HUDEP-2 (cell line): ENCODE measurements around the gene CLEC4F.

Experiments
- DNase-seq, 76 experiments: peaks; one replicate each; lab custom pipeline; 2025; ENCODE audit not compliant: unreplicated experiment in 76 of 76; lab: John Stamatoyannopoulos, UW

Gene CLEC4F

GRCh38 chr2:70790136-70790828 lies 30.1 kb downstream of the CLEC4F start, which contains the start of gene FIGLA:
Gene FIGLA (minus strand): TSS chr2:70790643. CDS start chr2:70790638, 5 bp downstream.
- DNase-seq = no peak

GRCh38 chr2:70789304-70790135 lies 30.9 kb downstream of the CLEC4F start:
- DNase-seq = peak in 60 of 76 experiments; percentile 4 to 67 (median 42)

- DNase-seq = peak in 70 of 76 experiments; percentile 9 to 85 (median 58)
Measured at GRCh38 chr2:70785137-70785911, 35.1 kb downstream of the CLEC4F start.

DNA sequence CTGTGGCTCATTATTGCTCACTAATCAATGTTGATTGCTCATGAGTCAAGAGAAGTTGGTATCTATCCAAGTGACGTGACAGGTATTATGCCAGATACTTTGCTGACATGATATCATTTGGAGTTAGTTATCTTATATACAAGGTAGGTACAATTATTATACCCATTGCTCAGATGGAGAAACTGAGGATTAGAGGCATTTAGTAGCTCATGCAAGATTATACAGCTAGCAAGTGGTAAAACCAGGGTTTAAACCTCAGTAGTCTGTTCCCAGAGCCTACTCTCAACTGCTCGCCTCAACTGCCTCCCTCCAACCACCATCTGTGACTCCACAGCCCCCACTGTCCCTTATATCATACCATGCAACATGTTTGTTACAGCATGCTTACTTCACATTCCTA lies 36.1 kb downstream of the CLEC4F start:
- DNase-seq = no peak

- no peak for DNase-seq
Measured at GRCh38 chr2:70779911-70780545, 40.4 kb downstream of the CLEC4F start.

GRCh38 chr2:70779491-70779890 lies 40.9 kb downstream of the CLEC4F start:
- no peak for DNase-seq

- DNase-seq = no peak
Measured at GRCh38 chr2:70778676-70779075, 41.7 kb downstream of the CLEC4F start.

DNA sequence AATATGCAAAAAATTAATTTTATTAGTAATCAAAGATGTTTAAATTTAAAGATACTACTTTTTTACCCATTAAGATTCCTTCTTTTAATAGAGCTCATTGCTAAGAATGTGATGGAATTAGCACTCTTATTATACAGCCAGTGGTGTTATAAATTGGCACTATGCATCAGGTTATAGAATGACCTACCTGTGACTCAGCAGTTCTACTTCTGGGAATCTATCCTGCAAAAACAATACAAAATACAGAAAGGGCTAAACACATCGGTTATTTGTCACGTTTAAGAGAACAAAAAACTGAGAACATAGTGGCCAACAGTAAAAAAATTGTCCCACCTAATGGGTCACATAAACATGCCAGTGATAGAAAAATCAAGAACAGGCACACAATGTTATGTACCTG lies 42.9 kb downstream of the CLEC4F start:
- no peak for DNase-seq

GRCh38 chr2:70776266-70776665 lies 44.1 kb downstream of the CLEC4F start:
- no peak for DNase-seq

- DNase-seq = peak in 1 of 76 experiments; percentile 5
Measured at GRCh38 chr2:70775141-70775540, 45.3 kb downstream of the CLEC4F start.

GRCh38 chr2:70772486-70773155 lies 47.8 kb downstream of the CLEC4F start:
- DNase-seq = no peak

- no peak for DNase-seq
Measured at GRCh38 chr2:70771446-70771845, 49.0 kb downstream of the CLEC4F start.

- DNase-seq = no peak
Measured at GRCh38 chr2:70769450-70769849, 50.9 kb downstream of the CLEC4F start.

- DNase-seq = no peak
Measured at GRCh38 chr2:70768590-70769085, 51.8 kb downstream of the CLEC4F start.

DNA sequence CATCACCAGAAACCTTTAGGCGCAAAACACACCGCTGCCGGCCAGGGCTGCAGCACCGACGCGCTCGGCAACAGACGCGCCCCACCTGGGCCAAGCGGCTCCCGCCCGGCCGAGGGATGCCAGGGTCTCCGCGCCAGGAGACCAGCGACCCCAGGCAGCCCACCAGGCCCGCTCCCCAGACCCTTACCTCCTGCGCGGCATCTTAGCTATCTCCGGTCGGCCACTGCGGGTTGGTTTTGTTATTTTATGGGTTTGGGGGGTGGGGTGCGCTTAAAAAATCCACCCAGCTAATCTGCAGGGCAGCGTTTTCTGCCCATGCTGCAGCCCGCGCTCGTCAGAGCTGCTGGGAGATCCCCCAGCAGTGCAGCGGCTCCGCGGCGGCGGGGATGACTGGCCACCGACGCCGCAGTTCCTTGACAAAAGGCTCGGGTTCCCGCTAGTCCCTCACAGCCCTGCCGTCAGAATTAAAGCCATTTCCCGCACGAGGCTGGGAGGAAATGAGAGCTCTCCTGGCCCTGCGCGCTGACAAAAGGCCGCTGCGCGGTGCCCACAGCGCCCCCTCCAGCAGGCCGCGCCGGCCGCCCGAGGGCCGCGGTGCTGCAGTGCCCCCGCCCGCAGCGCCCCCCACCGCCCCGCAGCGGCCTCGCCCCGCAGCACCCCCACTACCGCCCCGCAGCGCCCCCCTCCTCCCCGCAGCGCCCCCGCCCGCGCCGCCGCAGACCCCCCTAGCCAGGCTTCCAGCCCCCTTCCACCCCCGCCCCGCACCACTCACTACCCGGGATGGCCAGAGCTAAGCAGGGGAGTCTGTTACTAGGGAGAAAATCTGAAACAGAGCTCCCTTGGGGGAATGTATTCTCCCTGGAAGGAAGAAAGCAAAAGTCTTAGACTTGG lies 52.5 kb downstream of the CLEC4F start, which contains the start of gene ADD2:
Gene ADD2 (minus strand): TSS at position 502 of the 891 bp plus-strand sequence. CDS start 61,792 bp downstream, outside the sequence.
- DNase-seq = peak in 44 of 76 experiments; percentile 6 to 48 (median 28)

DNA sequence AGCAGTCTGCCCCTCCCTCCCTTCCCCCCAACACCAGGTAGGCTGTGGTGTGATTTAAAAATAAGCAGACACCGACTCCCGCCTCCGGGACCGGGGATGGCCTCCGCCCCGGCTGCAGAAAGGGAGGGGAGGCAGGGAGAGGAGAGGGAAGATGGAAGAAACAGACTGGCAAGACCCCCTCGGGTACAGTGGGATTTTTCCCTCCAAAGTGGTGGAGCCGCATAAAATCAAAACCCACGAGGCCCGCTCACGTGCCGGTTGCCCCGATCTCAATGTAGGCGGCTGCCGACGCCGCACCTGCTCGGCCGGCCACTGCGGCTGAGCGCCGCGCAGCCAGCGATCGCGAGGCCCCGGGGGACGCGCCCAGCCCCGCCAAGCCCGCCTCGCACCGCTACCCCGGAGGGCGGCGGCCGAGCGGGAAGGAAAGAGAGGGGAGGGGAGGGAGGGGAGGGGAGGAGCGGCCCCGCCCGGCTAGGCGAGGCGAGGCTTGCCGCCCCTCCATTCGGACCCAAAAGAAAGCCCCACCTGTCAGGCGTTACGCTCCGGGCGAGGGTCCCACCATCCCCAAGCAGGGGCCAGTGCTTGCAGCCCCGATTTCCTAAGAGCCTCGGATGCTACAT lies 53.2 kb downstream of the CLEC4F start:
- DNase-seq = peak in 1 of 76 experiments; percentile 8

- no peak for DNase-seq
Measured at GRCh38 chr2:70766357-70767078, 53.9 kb downstream of the CLEC4F start.

- no peak for DNase-seq
Measured at GRCh38 chr2:70765507-70765906, 54.9 kb downstream of the CLEC4F start.
